ENCODE results near the gene GSDMA.

The GSDMA gene

GRCh38 chr17:39981766-39982375, 19.1 kb downstream of the GSDMA start:
- DNase-seq (ENCODE audit: low read depth, low spot score), result no peak
- H3K27ac ChIP-seq, result no peak overlapping the region
- H3K4me3 ChIP-seq, result peak overlapping the region; percentile 89
- TF ChIP-seq EZH2 (IDR thresholded peaks at IDR 0.05), result no peak
- no peak for TF ChIP-seq POLR2AphosphoS5 (IDR thresholded peaks at IDR 0.05; ENCODE audit: borderline replicate concordance, low read depth, low read length)
- TF ChIP-seq FOXP2 (optimal IDR thresholded peaks at IDR 0.05; ENCODE audit: control extremely low read depth, extremely low read length, insufficient read depth), result no peak
- peaks cover 44% of the 10 kb centered on the region for H3K36me3 ChIP-seq (ENCODE audit: insufficient read depth, low read length)
- no peaks in the 10 kb centered on the region for H3K9me3 ChIP-seq (ENCODE audit: low read depth, low read length)
- peak overlapping the region; percentile 98 for H3K9ac ChIP-seq (ENCODE audit: insufficient read length)

- no peaks in the 10 kb centered on the region for H3K9me3 ChIP-seq (ENCODE audit: low read depth, low read length)
- H3K4me3 ChIP-seq, result no peak overlapping the region
- no peak for DNase-seq (ENCODE audit: low read depth, low spot score)
- no peak overlapping the region for H3K9ac ChIP-seq (ENCODE audit: insufficient read length)
- TF ChIP-seq EZH2 (IDR thresholded peaks at IDR 0.05) (no peak), POLR2AphosphoS5 (IDR thresholded peaks at IDR 0.05; ENCODE audit: borderline replicate concordance, low read depth, low read length) (no peak), FOXP2 (optimal IDR thresholded peaks at IDR 0.05; ENCODE audit: control extremely low read depth, extremely low read length, insufficient read depth) (no peak)
- H3K27ac ChIP-seq, result no peak overlapping the region
- H3K36me3 ChIP-seq (ENCODE audit: insufficient read depth, low read length), result peaks cover 98% of the 10 kb centered on the region
Measured at GRCh38 chr17:39988206-39988810, 25.5 kb downstream of the GSDMA start.

GRCh38 chr17:39994448-39994847, 31.6 kb downstream of the GSDMA start:
- Histone ChIP-seq H3K36me3 (ENCODE audit: insufficient read depth, low read length) (peaks cover 81% of the 10 kb centered on the region), H3K4me3 (no peak overlapping the region), H3K27ac (no peak overlapping the region), H3K9ac (ENCODE audit: insufficient read length) (no peak overlapping the region), H3K9me3 (ENCODE audit: low read depth, low read length) (no peaks in the 10 kb centered on the region)
- TF ChIP-seq POLR2AphosphoS5 (IDR thresholded peaks at IDR 0.05; ENCODE audit: borderline replicate concordance, low read depth, low read length), result no peak
- no peak for TF ChIP-seq EZH2 (IDR thresholded peaks at IDR 0.05)
- TF ChIP-seq FOXP2 (optimal IDR thresholded peaks at IDR 0.05; ENCODE audit: control extremely low read depth, extremely low read length, insufficient read depth), result no peak
- DNase-seq (ENCODE audit: low read depth, low spot score), result no peak

- no peak for TF ChIP-seq FOXP2 (optimal IDR thresholded peaks at IDR 0.05; ENCODE audit: control extremely low read depth, extremely low read length, insufficient read depth)
- no peak for TF ChIP-seq EZH2 (IDR thresholded peaks at IDR 0.05)
- no peak for TF ChIP-seq POLR2AphosphoS5 (IDR thresholded peaks at IDR 0.05; ENCODE audit: borderline replicate concordance, low read depth, low read length)
- Histone ChIP-seq H3K4me3 (no peak overlapping the region), H3K27ac (no peak overlapping the region), H3K36me3 (ENCODE audit: insufficient read depth, low read length) (peaks cover 71% of the 10 kb centered on the region), H3K9me3 (ENCODE audit: low read depth, low read length) (no peaks in the 10 kb centered on the region), H3K9ac (ENCODE audit: insufficient read length) (no peak overlapping the region)
- no peak for DNase-seq (ENCODE audit: low read depth, low spot score)
Measured at GRCh38 chr17:39995438-39995837, 32.6 kb downstream of the GSDMA start.

- Histone ChIP-seq H3K27ac (no peak overlapping the region), H3K4me3 (no peak overlapping the region), H3K9me3 (ENCODE audit: low read depth, low read length) (no peaks in the 10 kb centered on the region), H3K36me3 (ENCODE audit: insufficient read depth, low read length) (peaks cover 64% of the 10 kb centered on the region), H3K9ac (ENCODE audit: insufficient read length) (no peak overlapping the region)
- TF ChIP-seq POLR2AphosphoS5 (IDR thresholded peaks at IDR 0.05; ENCODE audit: borderline replicate concordance, low read depth, low read length), result no peak
- TF ChIP-seq EZH2 (IDR thresholded peaks at IDR 0.05), result no peak
- TF ChIP-seq FOXP2 (optimal IDR thresholded peaks at IDR 0.05; ENCODE audit: control extremely low read depth, extremely low read length, insufficient read depth), result no peak
- DNase-seq (ENCODE audit: low read depth, low spot score), result no peak
Measured at GRCh38 chr17:39996162-39996561, 33.4 kb downstream of the GSDMA start.

- Histone ChIP-seq H3K36me3 (ENCODE audit: insufficient read depth, low read length) (peaks cover 57% of the 10 kb centered on the region), H3K27ac (no peak overlapping the region), H3K9me3 (ENCODE audit: low read depth, low read length) (no peaks in the 10 kb centered on the region), H3K9ac (ENCODE audit: insufficient read length) (no peak overlapping the region), H3K4me3 (no peak overlapping the region)
- no peak for DNase-seq (ENCODE audit: low read depth, low spot score)
- TF ChIP-seq POLR2AphosphoS5 (IDR thresholded peaks at IDR 0.05; ENCODE audit: borderline replicate concordance, low read depth, low read length) (no peak), FOXP2 (optimal IDR thresholded peaks at IDR 0.05; ENCODE audit: control extremely low read depth, extremely low read length, insufficient read depth) (no peak), EZH2 (IDR thresholded peaks at IDR 0.05) (no peak)
Measured at GRCh38 chr17:39996800-39997199, 34.0 kb downstream of the GSDMA start.

- Histone ChIP-seq H3K36me3 (ENCODE audit: insufficient read depth, low read length) (peaks cover 50% of the 10 kb centered on the region), H3K4me3 (no peak overlapping the region), H3K27ac (no peak overlapping the region), H3K9me3 (ENCODE audit: low read depth, low read length) (no peaks in the 10 kb centered on the region), H3K9ac (ENCODE audit: insufficient read length) (no peak overlapping the region)
- DNase-seq (ENCODE audit: low read depth, low spot score), result no peak
- no peak for TF ChIP-seq POLR2AphosphoS5 (IDR thresholded peaks at IDR 0.05; ENCODE audit: borderline replicate concordance, low read depth, low read length)
- TF ChIP-seq EZH2 (IDR thresholded peaks at IDR 0.05), result no peak
- TF ChIP-seq FOXP2 (optimal IDR thresholded peaks at IDR 0.05; ENCODE audit: control extremely low read depth, extremely low read length, insufficient read depth), result no peak
Measured at GRCh38 chr17:39997543-39997942, 34.7 kb downstream of the GSDMA start.

GRCh38 chr17:39999067-39999466, 36.3 kb downstream of the GSDMA start:
- no peak for DNase-seq (ENCODE audit: low read depth, low spot score)

More at GRCh38 chr17:39999067-39999466, 36.3 kb downstream of the GSDMA start:
- H3K9me3 ChIP-seq (ENCODE audit: low read depth, low read length), result no peaks in the 10 kb centered on the region
- no peak overlapping the region for H3K27ac ChIP-seq
- H3K36me3 ChIP-seq (ENCODE audit: insufficient read depth, low read length), result peaks cover 35% of the 10 kb centered on the region
- H3K4me3 ChIP-seq, result no peak overlapping the region
- no peak overlapping the region for H3K9ac ChIP-seq (ENCODE audit: insufficient read length)
- TF ChIP-seq EZH2 (IDR thresholded peaks at IDR 0.05) (no peak), FOXP2 (optimal IDR thresholded peaks at IDR 0.05; ENCODE audit: control extremely low read depth, extremely low read length, insufficient read depth) (no peak), POLR2AphosphoS5 (IDR thresholded peaks at IDR 0.05; ENCODE audit: borderline replicate concordance, low read depth, low read length) (no peak)
